ENCODE results near the gene SH3TC1.

GRCh38 chr4:8230033-8230432 lies 30.9 kb downstream of the SH3TC1 start:
- no peak for TF ChIP-seq POLR2A (IDR thresholded peaks at IDR 0.05; ENCODE audit: low read length)
- no peak for TF ChIP-seq TP53 (CRISPR knock-in tag; IDR thresholded peaks at IDR 0.05)
- TF ChIP-seq JUN (IDR thresholded peaks at IDR 0.05), result no peak
- no peak for TF ChIP-seq GATA3 (IDR thresholded peaks at IDR 0.05; ENCODE audit: borderline replicate concordance)
